HepG2 (cell line): Measurements from ENCODE around the gene AGFG1.

ENCODE experiments used
- ERF ChIP-seq: IDR thresholded peaks from 2 replicates; pipeline ENCODE4 v1.6.1; 2018; ENCODE audit warnings: missing biosample characterization, missing genetic modification reagents
- FOXM1 ChIP-seq: sonication (generic); formaldehyde crosslinking; IDR thresholded peaks from 2 replicates; pipeline ENCODE4 v1.5.0; 2020; ENCODE audit warnings: missing genetic modification reagents
- TF ChIP-seq, protein P1 (sequence below): sonication (generic); formaldehyde crosslinking; IDR thresholded peaks from 2 replicates; pipeline ENCODE4 v1.5.0; 2020; ENCODE audit warnings: missing genetic modification reagents
- TF ChIP-seq, protein P2 (sequence below): sonication (generic); formaldehyde crosslinking; IDR thresholded peaks from 2 replicates; pipeline ENCODE4 v1.5.0; 2020; ENCODE audit warnings: mild to moderate bottlenecking, missing genetic modification reagents, moderate library complexity

DNA sequence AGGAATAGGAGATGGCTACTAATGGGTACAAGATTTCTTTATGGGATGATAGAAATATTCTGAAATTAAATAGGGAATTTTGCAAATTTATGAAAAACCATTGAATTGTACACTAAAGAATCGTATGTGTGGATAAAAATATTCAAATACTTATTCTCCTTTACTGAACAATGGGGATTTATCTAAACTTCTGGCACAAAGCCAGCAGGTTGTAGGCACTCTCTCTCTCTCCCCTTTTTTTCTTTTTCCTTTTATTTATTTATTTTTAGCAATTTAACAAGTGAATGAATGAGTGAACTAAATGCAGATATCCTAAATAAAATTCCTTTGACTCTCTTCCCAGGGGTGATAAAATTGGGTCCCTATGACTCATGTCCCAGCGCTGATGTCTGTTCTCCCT, 104.9 kb downstream of the AGFG1 start:
- no peak for TF ChIP-seq ERF (CRISPR knock-in tag)
- no peak for TF ChIP-seq FOXM1 (CRISPR knock-in tag)
- TF ChIP-seq, protein P1, sequence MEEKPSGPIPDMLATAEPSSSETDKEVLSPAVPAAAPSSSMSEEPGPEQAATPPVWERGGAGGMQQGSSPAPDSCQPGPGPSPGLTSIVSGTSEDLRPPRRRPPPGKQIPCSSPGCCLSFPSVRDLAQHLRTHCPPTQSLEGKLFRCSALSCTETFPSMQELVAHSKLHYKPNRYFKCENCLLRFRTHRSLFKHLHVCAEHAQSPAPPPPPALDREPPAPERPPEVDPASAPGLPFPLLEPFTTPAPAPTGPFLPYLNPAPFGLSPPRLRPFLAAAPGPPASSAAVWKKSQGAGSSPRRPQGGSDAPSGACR (CRISPR knock-in tag) = no peak
- TF ChIP-seq, protein P2, sequence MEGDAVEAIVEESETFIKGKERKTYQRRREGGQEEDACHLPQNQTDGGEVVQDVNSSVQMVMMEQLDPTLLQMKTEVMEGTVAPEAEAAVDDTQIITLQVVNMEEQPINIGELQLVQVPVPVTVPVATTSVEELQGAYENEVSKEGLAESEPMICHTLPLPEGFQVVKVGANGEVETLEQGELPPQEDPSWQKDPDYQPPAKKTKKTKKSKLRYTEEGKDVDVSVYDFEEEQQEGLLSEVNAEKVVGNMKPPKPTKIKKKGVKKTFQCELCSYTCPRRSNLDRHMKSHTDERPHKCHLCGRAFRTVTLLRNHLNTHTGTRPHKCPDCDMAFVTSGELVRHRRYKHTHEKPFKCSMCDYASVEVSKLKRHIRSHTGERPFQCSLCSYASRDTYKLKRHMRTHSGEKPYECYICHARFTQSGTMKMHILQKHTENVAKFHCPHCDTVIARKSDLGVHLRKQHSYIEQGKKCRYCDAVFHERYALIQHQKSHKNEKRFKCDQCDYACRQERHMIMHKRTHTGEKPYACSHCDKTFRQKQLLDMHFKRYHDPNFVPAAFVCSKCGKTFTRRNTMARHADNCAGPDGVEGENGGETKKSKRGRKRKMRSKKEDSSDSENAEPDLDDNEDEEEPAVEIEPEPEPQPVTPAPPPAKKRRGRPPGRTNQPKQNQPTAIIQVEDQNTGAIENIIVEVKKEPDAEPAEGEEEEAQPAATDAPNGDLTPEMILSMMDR (CRISPR knock-in tag) = no peak
